Ishikawa (cell line): ENCODE measurements around the gene DHFR2.

Experiments
- CEBPB ChIP-seq: IDR thresholded peaks from 2 replicates; pipeline ENCODE4 v1.6.1; 2012
- CREB1 ChIP-seq: IDR thresholded peaks from 2 replicates; pipeline ENCODE4 v1.6.1; 2012; ENCODE audit warnings: low read depth
- EGR1 ChIP-seq: IDR thresholded peaks from 2 replicates; pipeline ENCODE4 v1.6.1; 2012
- EP300 ChIP-seq: IDR thresholded peaks from 2 replicates; pipeline ENCODE4 v1.6.1; 2012; ENCODE audit warnings: borderline replicate concordance
- FOXM1 ChIP-seq: IDR thresholded peaks from 2 replicates; pipeline ENCODE4 v1.6.1; 2012; ENCODE audit warnings: low read depth, borderline replicate concordance
- MAX ChIP-seq: IDR thresholded peaks from 2 replicates; pipeline ENCODE4 v1.6.1; 2012
- NFIC ChIP-seq: IDR thresholded peaks from 2 replicates; pipeline ENCODE4 v1.6.1; 2012
- RAD21 ChIP-seq: IDR thresholded peaks from 2 replicates; pipeline ENCODE4 v1.6.1; 2012; ENCODE audit warnings: low read depth
- REST ChIP-seq: IDR thresholded peaks from 2 replicates; pipeline ENCODE4 v1.6.1; 2012; ENCODE audit warnings: low read depth, mild to moderate bottlenecking
- TAF1 ChIP-seq: IDR thresholded peaks from 2 replicates; pipeline ENCODE4 v1.6.1; 2012; ENCODE audit warnings: low read depth, mild to moderate bottlenecking
- TCF12 ChIP-seq: IDR thresholded peaks from 2 replicates; pipeline ENCODE4 v1.6.1; 2012; ENCODE audit warnings: low read depth
- TEAD4 ChIP-seq: IDR thresholded peaks from 2 replicates; pipeline ENCODE4 v1.6.1; 2012
- USF1 ChIP-seq: IDR thresholded peaks from 2 replicates; pipeline ENCODE4 v1.6.1; 2012
- YY1 ChIP-seq: IDR thresholded peaks from 2 replicates; pipeline ENCODE4 v1.6.1; 2012; ENCODE audit warnings: low read depth
- ZBTB7A ChIP-seq: IDR thresholded peaks from 2 replicates; pipeline ENCODE4 v1.6.1; 2012; ENCODE audit warnings: low read depth

DHFR2 gene

GRCh38 chr3:94076055-94076454, 13.3 kb upstream of the DHFR2 start:
- TF ChIP-seq TAF1 (no peak), MAX (no peak), USF1 (no peak), CREB1 (no peak), EP300 (no peak), REST (no peak), CEBPB (no peak), TEAD4 (no peak), TCF12 (no peak)

GRCh38 chr3:94071713-94072284, 9.1 kb upstream of the DHFR2 start:
- no peak for TF ChIP-seq CEBPB
- TF ChIP-seq EP300 = no peak
- no peak for TF ChIP-seq TAF1
- no peak for TF ChIP-seq NFIC
- no peak for TF ChIP-seq MAX
- no peak for TF ChIP-seq TEAD4
- TF ChIP-seq RAD21 = no peak
- no peak for TF ChIP-seq CREB1
- no peak for TF ChIP-seq ZBTB7A
- TF ChIP-seq YY1 = no peak
- no peak for TF ChIP-seq EGR1
- no peak for TF ChIP-seq USF1
- no peak for TF ChIP-seq REST
- no peak for TF ChIP-seq FOXM1
- no peak for TF ChIP-seq TCF12

GRCh38 chr3:94070341-94070911, 7.7 kb upstream of the DHFR2 start:
- no peak for TF ChIP-seq USF1
- TF ChIP-seq REST = no peak
- no peak for TF ChIP-seq NFIC
- TF ChIP-seq EP300 = no peak
- no peak for TF ChIP-seq CEBPB
- TF ChIP-seq ZBTB7A = no peak
- no peak for TF ChIP-seq RAD21
- no peak for TF ChIP-seq TAF1
- TF ChIP-seq EGR1 = no peak

GRCh38 chr3:94069194-94069813, 6.6 kb upstream of the DHFR2 start:
- TF ChIP-seq NFIC (no peak), YY1 (no peak), FOXM1 (no peak), RAD21 (peak; percentile 48), CREB1 (no peak)
